GM12864 (cell line): ENCODE measurements around the gene BARX2.

Source experiments
- DNase-seq: peaks from one replicate; pipeline ENCODE4 v3.0.0-alpha.2; 2011; ENCODE audit warnings: low read depth
- H3K4me3 ChIP-seq: 2 replicates; pipeline ENCODE4 v1.5.1; 2011; ENCODE audit warnings: mild to moderate bottlenecking, low read depth, low read length, control low read depth
- CTCF ChIP-seq: IDR thresholded peaks from 2 replicates; pipeline ENCODE4 v1.5.1; 2011; ENCODE audit warnings: low read depth, mild to moderate bottlenecking, moderate library complexity, low read length, control low read depth, inconsistent platforms; ENCODE audit errors: missing control alignments

Gene BARX2

DNA sequence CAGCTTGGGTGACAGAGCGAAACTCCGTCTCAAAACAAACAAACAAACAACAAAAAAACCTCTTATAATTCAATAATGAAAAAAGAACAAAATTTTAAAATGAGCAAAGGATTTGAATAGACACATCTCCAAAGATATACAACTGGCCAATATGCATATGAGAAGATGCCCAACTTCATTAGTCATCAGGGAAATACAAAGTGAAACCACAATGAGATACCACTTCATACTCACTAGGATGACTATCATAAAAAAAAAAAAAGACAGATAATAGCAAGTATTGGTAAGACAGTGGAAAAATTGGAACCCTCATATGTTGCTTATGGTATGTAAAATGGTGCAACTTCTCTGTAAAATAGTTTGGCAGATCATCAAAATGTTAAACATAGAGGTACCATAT, 28.7 kb upstream of the BARX2 start:
- no peak overlapping the region for H3K4me3 ChIP-seq
- no peak for TF ChIP-seq CTCF
- DNase-seq: no peak

DNA sequence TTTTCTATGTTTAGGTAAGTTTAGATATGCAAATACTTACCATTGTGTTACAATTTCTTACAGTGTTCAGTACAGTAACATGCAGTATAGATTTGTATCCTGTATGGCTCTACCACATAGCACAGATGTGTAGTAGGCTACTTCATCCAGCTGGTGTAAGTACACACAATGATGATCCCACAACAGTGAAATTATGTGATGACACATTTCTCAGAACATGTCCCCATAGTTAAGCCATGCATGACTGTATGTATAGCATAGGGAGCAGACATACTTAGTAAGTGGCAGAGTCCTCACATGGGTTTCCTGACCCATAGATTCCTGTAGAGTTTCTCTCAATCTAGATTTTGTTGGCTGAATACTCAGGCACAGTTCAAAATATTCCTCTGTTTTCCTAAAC, 26.8 kb upstream of the BARX2 start:
- no peak for TF ChIP-seq CTCF
- no peak overlapping the region for H3K4me3 ChIP-seq
- no peak for DNase-seq

GRCh38 chr11:129352676-129353075, 23.0 kb upstream of the BARX2 start:
- DNase-seq: no peak
- no peak for TF ChIP-seq CTCF
- H3K4me3 ChIP-seq: no peak overlapping the region

DNA sequence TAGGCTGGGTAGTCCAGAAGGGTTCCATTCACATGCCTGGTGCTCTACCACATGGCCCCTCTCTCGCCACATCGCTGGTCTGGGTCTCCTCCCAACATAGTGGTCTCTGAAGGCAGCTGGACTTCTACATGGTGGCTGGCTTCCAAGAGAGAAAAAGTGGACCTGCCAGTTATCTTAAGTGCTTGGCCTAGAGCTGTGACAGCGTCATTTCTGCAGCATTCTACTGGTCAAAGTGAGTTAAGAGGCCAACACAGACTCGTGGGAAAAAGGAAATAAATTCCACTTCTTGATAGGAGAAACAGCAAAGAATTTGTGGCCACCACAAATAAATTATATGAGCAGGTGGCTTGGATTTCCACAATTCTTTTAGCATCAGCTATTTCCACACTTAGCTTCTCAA, 21.0 kb upstream of the BARX2 start:
- no peak for DNase-seq
- no peak for TF ChIP-seq CTCF
- H3K4me3 ChIP-seq: no peak overlapping the region

- DNase-seq: no peak
- no peak overlapping the region for H3K4me3 ChIP-seq
- TF ChIP-seq CTCF: no peak
Observed at GRCh38 chr11:129359748-129360147, 15.9 kb upstream of the BARX2 start.

DNA sequence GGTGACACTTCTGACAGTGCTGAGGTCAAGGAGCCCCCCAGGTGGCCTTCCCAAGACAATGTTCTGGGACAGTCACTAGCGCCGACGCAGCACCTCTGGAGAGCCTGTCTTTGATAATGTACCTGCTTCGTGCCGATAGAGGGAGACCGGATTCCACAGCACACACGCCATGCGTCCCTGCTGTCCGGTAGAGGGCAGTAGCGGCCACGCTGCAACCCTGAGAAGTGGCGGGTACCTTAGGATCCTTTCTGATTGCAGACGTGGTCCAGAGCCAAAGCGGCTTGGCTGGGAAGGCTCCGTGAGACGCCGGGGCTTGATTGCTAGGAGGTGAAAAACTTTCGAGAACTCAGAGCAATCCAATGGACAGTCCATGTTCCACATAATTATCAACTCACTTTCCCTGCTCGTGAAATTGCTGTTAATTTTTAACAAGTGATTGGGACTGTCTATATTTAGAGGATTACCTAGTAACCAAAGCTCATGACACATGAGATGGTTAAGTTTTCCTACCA, 11.4 kb upstream of the BARX2 start:
- H3K4me3 ChIP-seq: no peak overlapping the region
- peak; percentile 46 for DNase-seq

More for the DNA sequence above, 11.4 kb upstream of the BARX2 start:
- TF ChIP-seq CTCF: peak; percentile 100
